SW 1271 (cell line): ENCODE measurements around the gene ACTR3.

Experiments
- DNase-seq, 2 experiments: peaks; one replicate each; lab custom pipeline; 2025; lab: John Stamatoyannopoulos, UW

ACTR3 gene

GRCh38 chr2:113876503-113877387 is 13.1 kb upstream of the ACTR3 start:
- DNase-seq = no peak

- peak in 1 of 2 experiments; percentile 61 for DNase-seq
Measured at GRCh38 chr2:113877711-113878598, 11.9 kb upstream of the ACTR3 start.

GRCh38 chr2:113878743-113879142 is 11.1 kb upstream of the ACTR3 start:
- DNase-seq = no peak

- no peak for DNase-seq
Measured at GRCh38 chr2:113879457-113879856, 10.4 kb upstream of the ACTR3 start.

- DNase-seq = peak; percentile 41 to 67
Measured at GRCh38 chr2:113886479-113887008, 3.3 kb upstream of the ACTR3 start.

- no peak for DNase-seq
Measured at GRCh38 chr2:113887009-113887792, 2.7 kb upstream of the ACTR3 start.

GRCh38 chr2:113888641-113889470 is 1.0 kb upstream of the ACTR3 start:
- peak in 1 of 2 experiments; percentile 55 for DNase-seq

- DNase-seq = peak; percentile 56 to 74
Measured at GRCh38 chr2:113890253-113891235, 655 bp downstream of the ACTR3 start.

GRCh38 chr2:113891265-113891959 is 1.5 kb downstream of the ACTR3 start:
- DNase-seq = no peak

GRCh38 chr2:113892004-113892710 is 2.3 kb downstream of the ACTR3 start:
- DNase-seq = no peak

- no peak for DNase-seq
Measured at GRCh38 chr2:113894156-113894743, 4.4 kb downstream of the ACTR3 start.

- DNase-seq = no peak
Measured at GRCh38 chr2:113895301-113895700, 5.4 kb downstream of the ACTR3 start.

- DNase-seq = no peak
Measured at GRCh38 chr2:113895819-113896563, 6.1 kb downstream of the ACTR3 start.

GRCh38 chr2:113896791-113897190 is 6.9 kb downstream of the ACTR3 start:
- DNase-seq = no peak

- no peak for DNase-seq
Measured at GRCh38 chr2:113898081-113898480, 8.2 kb downstream of the ACTR3 start.

- no peak for DNase-seq
Measured at GRCh38 chr2:113899166-113899565, 9.3 kb downstream of the ACTR3 start.

GRCh38 chr2:113901943-113902342 is 12.1 kb downstream of the ACTR3 start:
- DNase-seq = no peak
